Midbrain (tissue), 1 donor: ENCODE data around the gene SKP2.
"Not testable (repeated sequence)": the region's sequence is repeated elsewhere in the genome, so short reads cannot be mapped to it uniquely, and the experiment has no call there.

Experiments used
- DNase-seq: peaks from one replicate; lab custom pipeline; 2025; lab: John Stamatoyannopoulos, UW

SKP2 gene

DNA sequence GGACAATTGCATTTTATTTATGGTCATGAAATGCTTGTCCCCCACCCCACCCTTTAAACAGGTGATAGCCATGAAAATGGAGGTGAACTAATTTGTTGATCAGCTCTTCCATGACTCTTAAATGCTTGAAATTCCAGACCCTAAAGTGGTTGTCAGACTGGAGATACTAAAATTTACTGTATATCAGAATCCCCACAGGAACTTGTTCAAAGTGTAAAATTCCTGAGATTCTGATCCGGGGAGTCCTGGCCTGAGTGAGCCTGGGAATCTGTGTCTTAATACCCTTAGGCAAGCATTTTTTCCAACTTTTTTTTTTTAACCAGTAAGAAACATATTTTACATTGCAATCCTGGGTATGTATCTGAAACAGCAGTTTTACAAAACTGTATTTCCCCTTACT is 4.7 kb downstream of the SKP2 start:
- no peak for DNase-seq

DNA sequence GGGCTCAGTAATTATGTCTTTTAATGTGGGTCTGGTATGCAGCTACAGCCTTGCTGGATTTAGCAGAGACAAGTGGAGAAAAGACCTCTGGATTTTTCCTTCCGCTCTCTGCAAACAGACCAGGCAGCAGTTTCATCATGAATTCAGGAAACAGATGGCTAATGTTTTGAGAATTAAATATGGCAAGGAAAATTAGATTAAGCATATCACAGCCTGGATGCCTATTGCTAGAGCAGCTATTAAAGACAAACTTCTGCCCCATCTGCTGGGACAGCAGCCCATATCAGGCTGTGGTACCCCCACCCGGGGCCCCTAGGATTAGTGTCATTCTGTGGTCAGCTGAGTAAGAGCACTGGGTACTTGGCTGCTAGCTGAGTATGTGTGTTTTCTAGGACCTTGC is 6.2 kb downstream of the SKP2 start:
- DNase-seq = no peak

DNA sequence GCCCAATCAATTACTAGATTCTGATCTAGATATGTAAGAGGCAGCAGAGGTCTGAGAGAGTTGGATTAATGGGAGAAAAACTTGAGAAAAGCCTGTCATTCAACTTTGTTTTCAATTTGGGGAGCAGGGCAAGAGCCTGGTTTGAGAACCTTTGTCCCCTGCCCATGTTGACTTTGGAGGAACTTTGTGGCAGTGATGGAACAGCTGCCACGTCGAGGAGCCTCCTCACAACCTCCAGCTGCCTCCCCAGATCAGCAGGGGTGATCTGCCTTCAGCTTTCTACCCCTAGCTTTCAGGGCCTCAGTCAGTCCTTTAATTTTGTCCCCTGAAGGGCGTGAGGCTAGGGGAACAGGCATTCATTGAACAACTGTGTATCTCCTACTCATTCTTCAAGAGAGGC is 8.7 kb downstream of the SKP2 start:
- DNase-seq = no peak

DNA sequence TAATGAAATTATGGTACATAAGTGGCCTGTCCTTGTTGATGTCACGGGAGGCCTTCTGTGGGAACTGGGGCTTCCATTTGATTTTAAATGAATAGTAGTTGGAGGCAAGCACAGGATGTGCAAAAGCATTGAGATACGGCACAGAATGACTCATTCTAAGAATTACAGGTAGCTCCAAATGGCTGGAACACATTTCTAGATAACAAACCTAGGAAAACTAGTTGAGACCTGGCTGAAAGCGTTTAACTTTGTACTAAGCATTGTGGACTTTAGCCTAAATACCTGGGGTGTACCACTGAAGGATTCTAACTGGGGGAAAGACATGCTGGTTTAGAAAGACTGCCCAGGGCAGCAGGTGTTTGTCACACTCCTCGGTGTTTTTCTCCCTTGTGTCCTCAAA is 9.4 kb downstream of the SKP2 start:
- no peak for DNase-seq

DNA sequence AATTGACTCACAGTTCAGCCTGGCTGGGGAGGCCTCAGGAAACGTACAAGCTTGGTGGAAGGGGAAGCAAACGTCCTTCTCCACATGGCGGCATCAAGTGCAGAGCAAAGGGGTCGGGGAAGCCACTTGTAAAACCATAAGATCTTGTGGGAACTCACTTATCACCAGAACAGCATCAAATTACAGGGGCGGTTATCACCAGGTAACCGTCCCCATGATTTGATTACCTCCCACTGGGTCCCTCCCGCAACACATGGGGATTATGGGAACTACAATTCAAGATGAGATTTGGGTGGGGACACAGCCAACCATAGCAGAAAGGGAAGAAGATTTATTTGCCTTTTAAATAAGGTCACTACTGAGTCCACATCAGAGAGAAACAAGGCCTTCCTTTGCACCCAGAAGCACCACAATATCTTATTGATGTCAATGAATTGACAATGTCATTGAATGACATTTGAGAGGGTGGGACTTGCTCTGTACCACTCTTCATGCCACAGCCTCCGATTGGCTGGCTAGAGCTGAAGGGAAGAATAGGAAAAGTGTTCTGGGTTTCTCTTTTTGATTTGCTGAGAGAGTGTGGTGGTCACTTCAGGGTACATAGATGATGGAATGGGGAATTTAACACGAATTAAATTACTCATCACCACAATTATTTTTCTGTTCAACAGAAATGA is 11.0 kb downstream of the SKP2 start:
- DNase-seq = peak; percentile 65

DNA sequence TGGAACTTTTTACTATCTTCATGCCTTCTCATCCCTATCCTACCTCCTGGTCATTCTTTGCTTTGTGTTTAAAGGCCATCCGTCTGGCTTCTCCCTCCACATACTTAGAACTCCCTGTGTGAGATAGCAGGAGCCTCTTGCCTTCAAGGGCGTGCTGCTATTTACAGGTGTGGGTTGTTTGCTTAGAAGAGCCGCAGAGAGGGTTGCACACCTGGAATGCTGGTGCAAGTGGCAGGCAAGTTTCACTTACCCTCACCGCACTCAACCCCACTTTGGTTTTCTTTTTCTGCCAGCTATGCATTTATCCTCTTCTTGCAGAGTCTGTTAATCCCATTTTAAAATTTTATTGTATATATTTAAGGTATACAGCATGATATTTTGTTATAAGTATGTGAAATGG is 12.6 kb downstream of the SKP2 start:
- DNase-seq = no peak

DNA sequence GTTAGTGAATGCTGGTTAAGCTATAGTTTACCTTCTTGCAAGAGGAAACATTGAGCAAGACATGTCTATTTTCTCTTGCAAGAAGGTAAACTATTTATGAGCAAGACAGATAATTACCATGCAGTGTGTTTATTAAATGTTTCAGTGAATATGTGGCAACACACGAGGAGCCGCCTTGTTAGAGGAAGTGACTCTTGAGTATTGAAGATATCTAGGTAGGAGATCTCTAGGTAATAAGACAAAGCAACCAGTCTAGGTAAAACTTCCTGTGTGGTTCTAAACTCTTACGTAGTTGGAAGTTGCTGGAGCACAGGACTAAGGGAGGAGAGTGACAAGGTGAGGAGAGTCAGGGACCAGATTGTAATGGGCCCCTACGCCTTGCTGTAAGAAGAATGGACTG is 16.8 kb downstream of the SKP2 start:
- no peak for DNase-seq

DNA sequence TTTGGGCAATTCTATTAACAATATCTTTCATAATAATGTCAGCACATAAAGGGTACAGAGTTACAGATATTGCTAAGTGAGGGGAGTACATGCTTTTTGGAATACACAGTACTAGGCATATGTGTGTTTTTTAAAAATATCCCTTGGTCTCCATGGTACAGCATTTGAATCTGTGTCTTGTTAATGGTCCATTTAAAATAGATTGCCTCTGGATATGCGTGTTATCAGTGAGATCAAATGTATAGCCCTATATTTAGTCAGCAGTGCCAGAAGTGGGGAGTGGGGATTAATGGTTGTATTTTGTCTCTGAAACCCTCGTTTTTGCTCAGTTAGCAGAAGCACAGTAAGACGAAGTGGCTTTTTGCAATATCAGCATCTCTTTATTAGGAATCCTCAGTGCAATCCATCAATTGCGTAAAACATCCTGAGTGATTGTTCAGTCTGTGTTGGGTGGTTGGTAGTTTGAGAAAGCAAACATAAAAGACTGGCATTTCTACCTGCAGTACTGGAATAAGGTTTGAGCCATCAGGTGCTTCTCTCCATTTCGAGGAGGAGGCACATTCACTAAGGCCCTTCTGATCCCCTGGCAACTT is 19.0 kb downstream of the SKP2 start:
- no peak for DNase-seq

DNA sequence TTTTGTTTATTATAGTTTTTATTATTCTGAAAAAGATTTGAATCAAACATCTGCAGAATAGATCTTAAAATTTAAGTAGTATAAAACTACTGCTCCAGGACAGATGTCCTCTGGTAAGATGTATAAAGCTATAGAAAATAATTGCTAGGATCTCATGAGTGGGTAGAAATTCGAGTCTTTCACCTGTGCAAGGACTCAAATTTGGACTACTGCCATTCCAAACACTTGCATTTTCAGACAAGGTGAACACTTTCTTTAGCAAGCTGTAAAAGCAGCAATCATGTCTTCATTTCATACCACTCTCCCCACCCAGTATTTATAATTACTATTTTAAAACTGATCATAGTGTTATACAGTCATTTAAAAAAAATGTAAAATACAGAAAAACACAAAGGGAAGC is 20.7 kb downstream of the SKP2 start:
- no peak for DNase-seq

DNA sequence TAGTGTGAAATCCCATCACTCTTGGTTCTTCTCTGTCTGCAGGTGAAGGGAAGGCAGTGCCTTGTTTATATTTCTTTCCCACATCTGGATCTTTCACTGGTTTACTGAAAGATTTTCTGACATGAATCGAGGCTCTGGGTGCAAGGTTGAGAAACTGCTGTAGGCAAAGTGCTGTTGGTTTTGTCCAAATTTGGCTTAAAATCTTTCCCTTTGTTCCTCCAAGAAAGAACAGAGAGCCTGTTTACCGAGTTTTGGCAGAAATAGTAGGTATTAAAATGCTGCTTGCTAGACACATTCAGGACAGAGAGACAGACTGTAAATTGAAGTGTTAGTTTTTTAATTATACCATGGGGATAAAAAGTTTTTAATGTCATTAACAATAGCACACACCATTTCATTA is 21.5 kb downstream of the SKP2 start:
- DNase-seq = peak; percentile 64

DNA sequence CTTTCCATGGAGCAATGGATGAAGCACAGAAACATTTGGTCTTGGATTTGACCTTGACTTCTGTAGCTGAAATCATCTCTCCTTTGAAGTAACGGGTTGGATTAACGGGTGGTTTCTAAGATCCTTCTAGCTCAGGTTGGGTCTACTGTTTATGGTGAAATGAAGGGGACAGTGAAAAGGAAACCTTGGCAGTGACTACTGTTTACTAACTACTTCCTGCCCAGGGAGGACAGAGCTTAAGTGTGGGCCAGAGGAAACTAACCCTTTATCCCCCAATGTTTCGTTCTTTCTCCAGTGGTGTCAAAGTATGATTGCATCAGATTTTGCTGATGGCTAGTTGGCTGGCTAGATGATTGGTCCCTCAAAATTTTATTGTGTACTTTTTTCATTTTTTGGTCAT is 22.2 kb downstream of the SKP2 start:
- DNase-seq = no peak

DNA sequence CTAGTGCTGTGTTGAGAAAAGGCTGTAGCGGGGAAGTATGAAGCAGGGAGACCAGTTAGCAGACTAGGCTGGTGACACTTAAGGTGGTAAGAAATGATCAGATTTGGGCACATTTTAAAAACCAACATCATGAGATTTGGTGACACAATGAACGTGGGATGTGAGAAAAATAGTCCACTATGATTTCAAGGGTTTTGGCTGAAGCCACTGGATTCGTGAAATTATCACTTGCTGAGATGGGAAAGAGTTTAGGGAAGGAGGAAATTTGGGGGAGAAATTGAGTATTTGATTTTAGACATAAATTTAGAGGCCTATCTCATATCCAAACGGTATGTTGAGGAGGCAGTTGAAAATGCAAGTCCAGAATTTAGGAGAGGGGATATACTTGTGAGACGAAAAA is 23.1 kb downstream of the SKP2 start:
- no peak for DNase-seq

DNA sequence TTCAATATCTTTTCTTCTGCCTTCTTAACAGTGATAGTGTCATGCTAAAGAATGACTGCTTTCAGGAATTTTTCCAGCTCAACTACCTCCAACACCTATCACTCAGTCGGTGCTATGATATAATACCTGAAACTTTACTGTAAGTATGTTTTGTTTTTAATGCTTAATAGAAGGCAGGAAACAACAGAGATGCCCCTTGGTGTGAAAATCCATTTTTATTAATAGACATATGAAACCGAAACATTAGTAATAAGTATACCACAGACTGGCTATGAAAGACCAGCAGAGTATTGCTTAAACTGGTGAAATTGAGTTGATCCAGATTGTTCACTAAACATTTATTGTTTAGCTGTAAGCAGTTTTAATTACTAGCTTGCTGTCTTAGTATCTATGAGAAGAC is 25.2 kb downstream of the SKP2 start:
- DNase-seq = no peak

DNA sequence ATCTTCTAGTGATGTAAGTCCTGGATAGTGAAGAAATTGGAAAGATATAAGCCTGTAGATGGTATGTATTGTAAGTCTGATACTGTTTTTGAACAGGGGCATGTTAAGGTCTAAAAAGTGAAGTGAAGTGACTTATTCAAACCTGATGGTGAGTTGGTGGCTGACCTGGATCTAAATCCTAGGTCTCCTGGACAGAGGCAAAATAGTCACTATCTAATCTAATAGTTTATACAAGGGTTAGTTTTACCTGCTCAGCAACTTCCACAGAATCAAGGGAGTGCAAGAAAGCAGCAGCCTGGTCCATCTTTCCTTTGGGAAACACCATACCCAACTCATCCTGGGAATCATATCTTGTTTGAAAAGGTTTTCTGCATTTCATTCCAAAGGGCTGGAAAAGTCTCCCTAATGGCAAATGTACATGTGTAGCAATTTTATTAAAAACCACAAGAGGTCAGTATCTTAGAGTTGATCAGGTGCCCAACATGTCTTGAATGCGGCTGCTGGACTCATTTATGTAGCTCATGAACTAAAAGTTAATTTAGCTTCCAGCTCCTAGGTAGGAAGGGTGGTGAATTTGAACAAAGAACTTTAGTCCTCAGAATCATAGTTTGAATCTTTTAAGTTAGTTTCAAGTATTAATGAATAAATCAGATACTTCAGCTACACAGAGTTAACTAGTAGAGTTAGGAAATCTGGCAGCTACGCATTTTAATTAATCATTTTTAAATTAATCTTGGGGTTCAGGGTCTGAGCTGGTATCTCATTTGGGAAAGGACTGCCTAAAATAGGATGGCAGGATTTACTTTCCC is 26.0 kb downstream of the SKP2 start:
- DNase-seq = peak; percentile 58

DNA sequence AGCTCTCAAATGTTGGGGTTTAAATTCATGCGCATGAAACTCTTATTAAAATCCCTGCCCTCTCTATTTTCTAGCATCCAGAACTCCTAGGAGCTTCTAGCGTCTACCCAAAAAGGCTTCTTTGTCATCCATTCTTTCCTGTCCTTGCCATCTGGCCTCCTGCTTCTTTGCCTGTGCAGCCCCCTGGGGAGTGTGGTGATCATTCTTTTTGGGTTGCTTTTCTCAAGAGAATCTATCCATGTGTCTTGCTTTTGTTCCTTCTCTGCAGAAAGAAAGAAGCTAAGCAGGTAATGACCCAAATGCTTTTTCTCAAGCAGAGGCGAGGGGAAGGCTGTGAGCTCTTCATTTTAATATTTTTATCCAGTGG is 26.6 kb downstream of the SKP2 start:
- DNase-seq = no peak

DNA sequence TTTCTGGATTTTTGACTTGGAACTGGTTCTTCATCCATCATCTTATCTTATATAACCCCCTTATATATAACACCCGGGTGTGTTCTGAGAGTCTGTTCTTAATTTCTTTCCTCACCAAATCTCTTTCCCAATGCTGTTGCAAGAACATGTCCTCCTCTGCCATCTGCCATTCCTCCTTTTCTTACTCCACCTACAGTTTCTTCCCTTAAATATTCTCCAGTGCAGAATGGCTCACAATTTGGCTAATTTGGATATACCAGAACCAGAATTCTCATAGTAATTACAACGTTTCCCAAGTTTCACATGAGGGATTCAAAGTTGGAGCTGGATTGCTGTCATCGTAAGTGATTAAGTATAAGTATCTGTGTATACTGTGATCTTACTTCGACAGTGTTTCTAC is 28.0 kb downstream of the SKP2 start:
- no peak for DNase-seq

DNA sequence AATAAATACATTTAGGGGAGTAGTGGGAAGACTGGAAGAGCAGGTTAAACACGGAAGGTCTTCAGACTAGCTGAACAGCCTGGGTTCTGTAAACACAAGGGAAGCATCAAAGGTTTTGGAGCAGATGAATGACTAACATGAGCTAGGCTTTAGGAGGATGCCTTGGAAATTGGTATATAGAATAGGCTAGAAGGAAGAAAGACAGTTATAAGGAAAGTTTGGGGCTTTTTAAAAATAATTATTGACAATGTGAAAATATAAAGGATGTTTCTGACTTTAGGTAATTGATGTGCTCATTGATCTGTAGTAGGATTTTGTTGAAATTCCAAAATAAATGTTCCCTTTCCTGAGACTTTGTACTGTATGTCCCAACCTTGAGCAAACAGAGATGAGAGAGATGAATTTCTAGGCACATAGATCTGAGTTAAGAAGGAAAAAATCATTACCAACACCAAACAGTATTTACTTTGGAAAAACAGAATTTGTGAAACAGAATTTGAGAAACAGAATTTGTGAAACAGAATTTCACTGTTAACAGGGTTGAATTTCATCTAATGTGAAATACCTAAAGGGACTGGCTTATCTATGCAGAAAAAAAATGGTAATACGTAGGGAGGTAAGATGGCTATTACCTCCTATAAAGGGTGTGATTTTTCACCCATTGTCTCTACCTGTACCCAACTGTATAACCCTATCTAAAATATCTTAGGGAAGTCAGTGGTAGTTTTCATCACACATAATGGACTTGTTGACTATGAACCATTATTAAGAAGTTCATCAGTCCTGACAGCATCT is 28.8 kb downstream of the SKP2 start:
- no peak for DNase-seq

DNA sequence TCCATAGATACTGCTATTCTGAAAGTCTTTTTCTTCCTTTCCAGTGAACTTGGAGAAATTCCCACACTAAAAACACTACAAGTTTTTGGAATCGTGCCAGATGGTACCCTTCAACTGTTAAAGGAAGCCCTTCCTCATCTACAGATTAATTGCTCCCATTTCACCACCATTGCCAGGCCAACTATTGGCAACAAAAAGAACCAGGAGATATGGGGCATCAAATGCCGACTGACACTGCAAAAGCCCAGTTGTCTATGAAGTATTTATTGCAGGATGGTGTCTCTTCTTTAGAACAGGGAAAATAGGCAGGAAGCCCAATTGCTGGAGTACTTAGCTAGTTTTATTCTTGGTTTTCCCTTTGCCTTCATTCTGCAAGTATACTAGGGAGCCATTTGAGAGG is 29.9 kb downstream of the SKP2 start:
- peak; percentile 17 for DNase-seq

DNA sequence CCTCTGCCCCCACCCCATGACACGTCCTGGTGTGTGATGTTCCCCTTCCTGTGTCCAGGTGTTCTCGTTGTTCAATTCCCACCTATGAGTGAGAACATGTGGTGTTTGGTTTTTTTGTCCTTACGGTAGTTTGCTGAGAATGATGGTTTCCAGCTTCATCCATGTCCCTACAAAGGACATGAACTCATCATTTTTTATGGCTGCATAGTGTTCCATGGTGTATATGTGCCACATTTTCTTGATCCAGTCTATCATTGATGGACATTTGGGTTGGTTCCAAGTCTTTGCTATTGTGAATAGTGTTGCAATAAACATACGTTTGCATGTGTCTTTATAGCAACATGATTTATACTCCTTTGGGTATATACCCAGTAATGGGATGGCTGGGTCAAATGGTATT is 32.5 kb downstream of the SKP2 start:
- not testable (repeated sequence) for DNase-seq

DNA sequence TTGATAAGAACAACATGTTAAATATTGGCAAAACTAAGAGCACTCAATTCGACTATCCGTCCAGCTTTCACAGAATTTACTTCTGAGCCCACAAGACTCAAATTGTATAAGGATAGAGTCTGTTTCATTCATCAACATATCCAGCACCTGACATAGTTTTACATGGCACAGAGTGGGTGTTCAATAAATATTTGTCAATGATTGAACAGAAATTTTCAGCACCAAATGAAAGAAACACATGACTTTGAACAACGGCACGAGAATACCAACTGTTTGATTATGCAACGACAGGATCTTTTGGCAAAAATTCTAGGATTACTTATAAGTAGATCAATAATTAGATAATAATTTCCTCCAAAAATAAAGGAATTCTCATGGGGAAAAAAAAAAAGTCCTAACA is 41.8 kb downstream of the SKP2 start:
- DNase-seq = no peak

DNA sequence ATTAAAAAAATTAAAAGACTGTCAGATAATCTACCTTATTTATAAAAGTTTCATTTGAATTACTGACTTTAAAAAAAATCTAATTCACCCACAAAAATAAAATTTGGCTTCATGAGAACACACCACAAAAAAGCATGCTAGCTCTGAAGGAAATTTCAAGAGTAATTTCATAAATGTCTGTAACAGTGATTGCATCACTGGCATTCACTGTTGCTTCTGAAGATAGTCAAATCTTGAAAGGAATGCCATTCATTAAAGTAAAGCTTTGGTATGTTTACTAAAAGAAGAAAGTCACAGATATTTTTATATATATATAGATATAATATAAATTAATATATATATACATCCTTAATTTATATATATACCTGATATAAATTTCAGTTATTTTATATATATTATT is 46.4 kb downstream of the SKP2 start:
- DNase-seq = no peak

DNA sequence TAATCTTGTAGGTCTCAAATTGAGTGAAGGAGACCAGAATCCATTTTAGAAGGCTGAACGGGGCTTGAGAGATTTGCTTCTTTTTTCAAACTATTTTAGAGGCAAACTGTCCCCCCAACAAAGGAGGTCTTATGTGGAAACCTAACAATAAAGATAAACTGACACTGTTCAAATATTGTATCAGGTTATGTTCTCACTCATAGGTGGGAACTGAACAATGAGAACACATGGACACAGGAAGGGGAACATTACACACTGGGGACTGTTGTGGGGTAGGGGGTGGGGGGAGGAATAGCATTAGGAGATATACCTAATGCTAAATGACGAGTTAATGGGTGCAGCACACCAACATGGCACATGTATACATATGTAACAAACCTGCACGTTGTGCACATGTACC is 46.9 kb downstream of the SKP2 start:
- DNase-seq = not testable (repeated sequence)

DNA sequence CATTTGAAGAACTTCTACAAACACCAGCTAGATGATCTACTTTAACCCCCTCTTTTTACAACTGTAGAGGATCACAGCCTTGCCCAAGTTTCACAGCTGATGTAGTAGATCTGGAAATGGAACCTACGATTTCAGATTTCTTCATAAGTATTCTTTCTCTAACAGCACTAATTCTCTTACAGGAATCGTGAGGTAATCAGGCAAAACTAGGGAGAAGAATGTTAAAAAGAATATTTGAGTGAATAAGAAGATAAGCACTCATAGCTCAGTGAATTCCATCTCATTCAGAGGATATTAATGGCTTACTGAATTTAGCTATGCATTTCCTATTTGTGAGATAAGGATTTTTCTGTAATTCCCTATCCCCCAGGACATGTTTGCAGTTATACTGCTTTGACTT is 47.7 kb downstream of the SKP2 start:
- DNase-seq = no peak
